HG03097 (cell line): Measurements from ENCODE around the gene PRELID2.
"Not testable (repeated sequence)": the region's sequence is repeated elsewhere in the genome, so short reads cannot be mapped to it uniquely, and the experiment has no call there.

Experiments used
- ATAC-seq: cut with Tn5 transposase; IDR thresholded peaks from one replicate; pipeline ENCODE4 v1.9.1; 2021; ENCODE audit not compliant: unreplicated experiment, low FRiP score

Gene PRELID2

DNA sequence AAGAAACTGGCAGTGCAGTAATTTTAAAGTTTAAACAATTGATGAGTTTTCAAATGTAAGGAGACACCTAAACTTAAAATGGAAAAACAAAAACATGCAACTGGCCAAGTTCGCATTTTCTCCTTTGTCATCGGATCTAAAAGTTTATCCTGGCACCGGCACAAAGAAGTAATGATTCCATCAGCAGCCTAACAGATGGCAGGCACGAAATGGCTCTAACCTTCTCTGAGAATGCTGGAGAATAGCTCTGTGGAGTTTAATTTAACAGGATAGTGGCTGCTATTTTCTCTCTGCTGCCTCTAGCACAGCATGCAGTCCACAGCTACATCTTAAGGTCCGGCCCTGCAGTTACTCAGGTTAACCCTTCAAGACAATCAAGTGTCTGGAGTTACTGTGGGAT, 82.2 kb downstream of the PRELID2 start:
- no peak for ATAC-seq

DNA sequence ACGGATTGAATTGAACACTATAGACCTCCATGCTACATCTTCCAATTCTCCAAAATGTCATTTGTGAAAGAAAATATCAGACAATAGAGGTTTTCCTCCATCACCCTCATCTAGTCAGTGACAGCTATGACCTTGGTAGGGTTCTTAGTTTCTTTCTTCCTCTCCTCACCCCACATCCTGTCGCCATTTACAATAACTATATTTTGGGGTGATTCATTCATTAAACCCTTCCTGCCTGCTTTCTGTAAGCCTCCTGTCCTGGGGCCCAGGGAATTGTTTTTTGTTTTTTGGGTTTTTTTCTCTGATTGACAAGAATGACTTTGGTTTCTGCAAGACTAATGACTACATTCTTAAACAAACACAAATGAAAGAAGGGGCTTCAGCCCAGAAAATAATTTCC, 82.6 kb downstream of the PRELID2 start:
- ATAC-seq, result no peak

DNA sequence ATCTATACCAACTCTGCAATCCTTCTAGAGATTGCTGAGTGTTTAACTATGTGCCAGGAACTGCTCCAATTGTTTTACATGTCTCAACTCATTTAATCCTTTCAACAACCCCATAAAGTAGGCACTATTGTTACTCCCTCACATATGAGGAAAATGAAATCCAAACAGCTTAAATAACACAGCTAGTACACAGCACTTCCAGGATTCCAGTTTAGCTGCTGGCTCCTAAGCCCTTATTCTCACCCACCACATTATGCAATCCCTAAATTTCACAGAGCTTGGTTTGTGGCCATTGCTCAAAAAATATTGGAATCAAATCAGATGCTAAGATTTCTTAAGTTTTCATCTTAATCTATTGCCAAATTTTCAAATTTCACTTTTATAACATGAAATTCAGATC, 84.9 kb downstream of the PRELID2 start:
- ATAC-seq, result no peak

DNA sequence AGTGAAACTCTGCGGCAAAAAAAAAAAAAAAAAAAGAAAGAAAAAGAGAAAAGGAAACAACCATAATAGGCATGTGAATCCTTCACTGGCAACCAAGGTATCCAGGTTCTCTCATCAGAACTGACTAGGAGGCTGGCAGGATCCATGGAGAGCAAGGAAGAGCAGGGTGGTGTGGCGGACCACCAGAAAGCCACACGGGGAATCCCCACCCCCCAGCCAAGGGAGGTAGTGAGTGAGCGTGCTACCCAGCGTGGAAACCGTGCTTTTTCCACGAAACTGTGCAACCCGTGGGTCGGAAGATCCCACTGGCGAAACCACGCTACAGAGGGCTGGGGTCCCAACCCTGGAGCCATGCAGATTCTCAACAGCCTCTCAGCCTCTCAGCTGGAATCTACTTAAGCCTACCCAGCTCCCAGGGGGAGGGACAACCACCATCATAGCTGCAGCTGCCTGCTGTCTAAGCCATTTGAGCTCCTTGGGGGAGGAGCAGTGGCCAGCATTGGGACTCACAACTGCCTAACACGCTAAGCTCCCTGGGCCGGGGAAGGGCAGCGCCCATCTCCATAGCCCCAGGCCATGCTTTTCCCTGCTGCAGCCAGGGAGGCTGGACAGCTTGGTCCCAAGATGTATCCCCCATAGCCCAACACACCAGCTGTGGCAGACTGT, 91.6 kb downstream of the PRELID2 start:
- no peak for ATAC-seq

DNA sequence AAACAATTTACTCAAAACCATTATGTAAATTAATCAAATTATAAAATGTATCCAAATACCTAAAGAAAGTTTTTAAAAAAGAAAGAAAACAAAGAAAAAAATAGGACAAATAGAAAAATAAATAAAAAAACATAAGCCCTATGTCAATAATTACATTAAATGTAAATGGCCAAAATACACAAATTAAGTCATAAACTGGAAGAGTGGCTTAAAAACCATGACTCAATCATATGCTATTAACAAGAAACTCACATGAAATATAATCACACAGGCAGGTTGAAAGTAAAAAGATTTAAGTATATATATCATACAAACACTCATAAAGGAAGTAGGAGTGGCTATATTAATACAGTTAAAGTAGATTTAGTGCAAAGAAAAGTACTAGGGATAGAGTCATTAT, 95.3 kb downstream of the PRELID2 start:
- no peak for ATAC-seq

DNA sequence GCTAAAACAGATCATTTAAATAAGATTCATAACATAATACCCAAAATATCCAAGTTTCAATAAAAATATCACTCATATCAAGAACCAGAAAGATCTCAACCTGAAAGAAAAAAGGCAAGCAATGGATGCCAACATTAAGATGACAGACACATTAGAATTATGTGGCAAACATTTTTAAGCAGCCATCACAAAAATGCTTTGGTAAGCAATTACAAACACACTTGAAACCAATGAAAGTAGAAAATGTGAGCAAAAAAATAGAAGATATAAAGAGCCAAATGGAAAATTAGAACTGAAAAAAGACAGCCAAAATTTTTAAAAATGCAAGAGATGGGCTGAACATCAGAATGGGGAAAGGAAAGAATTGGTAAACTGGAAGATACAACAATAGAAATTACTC, 96.9 kb downstream of the PRELID2 start:
- no peak for ATAC-seq

DNA sequence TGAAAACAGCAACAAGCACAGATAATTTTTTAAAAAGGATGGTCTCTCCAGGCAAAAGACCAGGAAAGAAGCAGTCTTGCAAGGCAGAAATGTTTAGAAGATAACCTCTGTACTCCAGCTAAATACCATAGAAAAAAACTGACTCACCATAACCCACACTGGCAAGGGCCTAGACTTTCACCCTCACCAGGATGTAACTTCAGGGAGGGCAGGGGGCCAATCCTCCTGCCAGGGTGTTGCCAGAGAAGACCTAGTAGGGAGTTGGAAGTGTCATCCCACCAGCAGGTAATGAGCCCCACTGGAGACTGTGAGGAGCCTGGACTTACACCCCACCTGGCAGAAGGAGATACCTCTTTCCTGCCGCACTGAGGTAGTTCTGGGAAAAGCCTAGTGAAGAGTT, 97.6 kb downstream of the PRELID2 start:
- ATAC-seq, result no peak

DNA sequence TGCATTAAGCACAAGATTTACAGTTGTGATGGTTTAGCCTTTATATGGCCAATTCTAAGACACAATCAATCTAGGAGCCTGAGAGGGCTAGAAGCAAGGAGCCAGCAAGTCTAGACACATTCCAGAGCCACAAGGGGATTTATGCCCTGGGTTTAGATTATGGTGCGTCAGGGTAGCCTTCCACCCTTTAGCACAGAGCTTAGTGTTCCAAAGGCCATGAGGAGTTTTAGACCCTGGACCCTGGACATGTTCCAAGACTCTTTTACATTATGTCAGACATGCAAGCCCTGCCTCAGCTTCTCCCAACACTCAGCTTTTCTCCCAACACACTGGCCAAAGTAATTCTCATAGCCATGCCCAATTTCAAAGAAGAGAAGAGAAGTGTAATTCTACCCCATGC, 105.2 kb downstream of the PRELID2 start:
- not testable (repeated sequence) for ATAC-seq

DNA sequence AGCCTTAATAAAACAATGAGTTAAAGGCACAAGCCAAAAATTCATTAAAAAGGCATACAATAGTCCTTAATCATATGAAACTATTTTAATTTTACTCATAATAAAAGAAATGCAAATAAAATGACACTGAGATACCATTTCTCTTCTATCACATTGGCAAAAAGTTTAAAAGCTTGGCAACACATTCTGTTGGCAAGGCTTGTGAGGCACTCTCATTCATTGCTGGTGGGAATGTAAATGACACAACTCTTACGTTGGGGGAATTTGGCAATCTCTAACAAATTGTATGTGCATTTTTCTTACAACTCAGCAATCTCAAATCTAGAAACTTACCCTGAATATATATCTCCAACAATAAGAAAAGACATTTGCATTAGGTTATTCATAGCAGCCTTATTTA, 111.6 kb downstream of the PRELID2 start:
- ATAC-seq, result no peak

DNA sequence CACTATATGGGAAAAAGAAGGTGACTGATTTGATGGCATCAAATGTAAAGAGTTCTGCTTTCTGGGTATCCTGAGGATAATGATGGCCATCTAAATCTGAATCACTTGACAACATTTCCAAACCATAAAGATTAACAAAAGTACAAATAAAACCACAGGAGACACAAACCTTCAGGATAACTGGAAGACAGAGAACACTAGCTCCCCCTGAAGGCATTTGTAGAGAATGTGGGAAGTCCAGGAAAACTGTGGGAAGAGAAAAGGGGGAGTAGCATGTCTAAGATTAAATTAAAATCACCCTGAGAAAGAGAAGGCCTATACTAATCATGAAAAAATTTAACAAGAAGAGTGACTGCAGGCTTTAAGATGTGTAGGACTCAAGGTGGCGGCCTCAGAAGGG, 116.2 kb downstream of the PRELID2 start:
- ATAC-seq, result no peak

DNA sequence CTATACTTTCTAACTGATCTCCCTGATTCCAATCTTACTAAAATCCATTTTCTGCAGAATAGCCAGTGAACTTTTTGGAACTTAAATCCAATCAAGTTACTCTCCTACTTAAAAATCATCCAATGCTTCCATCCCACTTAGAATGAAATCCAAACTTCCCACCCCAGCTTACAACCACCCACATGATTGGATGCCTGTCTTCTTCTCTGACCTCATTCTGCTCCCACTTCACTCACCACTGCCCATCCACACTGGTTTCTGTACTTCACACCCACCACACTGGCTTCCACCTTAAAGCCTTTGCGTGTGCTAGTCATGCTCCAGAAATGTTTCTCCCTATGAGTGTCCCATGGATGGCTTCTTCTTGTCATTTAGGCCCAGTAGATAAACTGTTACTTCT, 119.7 kb downstream of the PRELID2 start:
- ATAC-seq, result no peak

DNA sequence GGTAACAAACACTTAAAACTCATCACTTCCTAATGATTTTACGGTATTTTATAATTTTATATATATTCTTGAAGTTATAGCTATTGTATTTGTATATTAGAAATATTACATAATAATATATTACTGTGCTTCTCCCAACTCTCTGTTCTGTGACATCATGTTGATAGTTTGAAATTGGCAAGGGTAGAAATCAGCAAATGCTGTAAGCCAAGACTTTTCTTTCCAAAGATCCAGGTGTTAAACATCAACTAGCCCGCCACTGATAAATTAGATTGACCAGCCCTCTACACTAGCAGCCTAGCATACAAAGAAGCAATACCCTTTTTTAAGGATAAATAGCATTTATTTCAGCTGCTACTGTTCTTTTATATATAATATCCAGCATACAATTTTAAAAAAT, 122.9 kb downstream of the PRELID2 start:
- ATAC-seq, result no peak

DNA sequence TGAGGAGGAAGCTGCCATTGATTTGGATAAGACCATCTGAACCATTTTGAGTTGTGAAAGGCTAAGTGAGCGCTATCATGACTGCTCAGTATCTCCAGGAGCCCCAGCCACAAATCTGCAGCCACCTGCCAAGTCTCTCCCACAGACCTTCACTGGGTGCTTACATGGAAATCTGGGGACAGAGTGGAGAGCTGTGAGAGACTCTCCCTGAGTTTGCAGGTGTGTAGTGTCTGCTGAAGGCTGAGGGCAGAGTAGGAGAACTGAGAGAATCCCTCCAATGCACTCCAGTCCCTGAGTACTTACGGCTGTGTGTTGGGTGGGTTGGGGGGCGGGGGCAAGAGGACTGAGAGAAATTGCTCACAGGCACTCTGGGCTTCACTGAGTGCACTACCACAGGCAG, 123.7 kb downstream of the PRELID2 start:
- no peak for ATAC-seq
